Endothelial cell of umbilical vein (primary cell): ENCODE measurements around the gene LPCAT3. TPM values are rescaled to one million over a fixed set of nuclear protein-coding genes. Genes with fewer than 3 reads are reported as not detected.

Source experiments
- Bru-seq: library from RNA; stranded (reverse); fragments of 400-500 nt; gene quantifications from one replicate; lab custom pipeline; 2021; lab: Mats Ljungman, UMichigan
- BruChase-seq, 2 experiments: library from RNA; stranded (reverse); fragments of 400-500 nt; gene quantifications; one replicate each; lab custom pipeline; 2021; lab: Mats Ljungman, UMichigan
- BruUV-seq: library from RNA; stranded (reverse); fragments of 400-500 nt; replicated peaks from 2 replicates; lab custom pipeline; 2021; lab: Mats Ljungman, UMichigan
- CTCF ChIA-PET: fragments of 300-600, 350-600 bp; sonication (Branson Sonifier 250); formaldehyde crosslinking; loops from one replicate; lab custom pipeline; 2021; ENCODE audit warnings: antibody characterized with exemption, inconsistent platforms; lab: Charles Lee
- POLR2A ChIA-PET: fragments of 300-600, 350-600 bp; sonication (Branson Sonifier 250); formaldehyde crosslinking; loops from one replicate; lab custom pipeline; 2021; ENCODE audit warnings: antibody characterized with exemption, inconsistent platforms; lab: Charles Lee
- DNase-seq: peaks from one replicate; pipeline ENCODE4 v3.0.0-alpha.2; 2011; ENCODE audit warnings: low read depth, low spot score
- FAIRE-seq: peaks from 2 replicates; lab custom pipeline; 2011; peaks lifted over from hg19 to GRCh38; lab: Jason Lieb, UNC
- H2AFZ ChIP-seq: 2 replicates; pipeline ENCODE4 v1.6.0; 2012; ENCODE audit warnings: low read depth, low read length, control low read depth, inconsistent platforms
- H3K27ac ChIP-seq: 2 replicates; pipeline ENCODE4 v1.5.1; 2011; ENCODE audit warnings: low read depth, mild to moderate bottlenecking, control low read depth, low read length, moderate library complexity; ENCODE audit not compliant: insufficient read depth
- H3K27me3 ChIP-seq, 2 experiments: 2 replicates each; pipeline versions ENCODE4 v1.6.0 to v1.6.1; 2011; ENCODE audit warnings: low read length in 2 of 2, mixed read lengths in 1 of 2; ENCODE audit not compliant: control insufficient read depth in 2 of 2, insufficient read depth in 2 of 2
- H3K36me3 ChIP-seq, 2 experiments: 2 replicates in 1 of 2; 3 replicates in 1 of 2; pipeline ENCODE4 v1.5.1; 2011; ENCODE audit warnings: low read length in 2 of 2, mild to moderate bottlenecking in 1 of 2, moderate library complexity in 1 of 2; ENCODE audit not compliant: control insufficient read depth in 2 of 2, insufficient read depth in 2 of 2; ENCODE audit errors: extremely low read depth in 1 of 2
- H3K4me1 ChIP-seq: 3 replicates; pipeline ENCODE4 v1.5.1; 2011; ENCODE audit warnings: mild to moderate bottlenecking, low read length; ENCODE audit not compliant: control insufficient read depth, insufficient read depth; ENCODE audit errors: extremely low read depth
- H3K4me2 ChIP-seq: 2 replicates; pipeline ENCODE4 v1.6.1; 2011; ENCODE audit warnings: low read length, control low read depth, mixed read lengths; ENCODE audit not compliant: insufficient read depth
- H3K4me3 ChIP-seq, 3 experiments: fragments of 200-600 bp in 1 of 3; sonication (generic), shearing (Covaris generic) in 1 of 3; replicated peaks in 1 of 3; 2 replicates each; pipeline ENCODE4 v1.5.1; 2011 to 2016; ENCODE audit warnings: control low read depth in 3 of 3, low read length in 3 of 3, mild to moderate bottlenecking in 2 of 3, inconsistent platforms in 1 of 3, low read depth in 1 of 3, moderate library complexity in 1 of 3; ENCODE audit not compliant: insufficient read depth in 1 of 3
- H3K79me2 ChIP-seq: 2 replicates; pipeline ENCODE4 v1.6.0; 2012; ENCODE audit warnings: low read length, inconsistent platforms; ENCODE audit not compliant: control insufficient read depth, insufficient read depth
- H3K9ac ChIP-seq: replicated peaks from 2 replicates; pipeline ENCODE3; 2011; ENCODE audit warnings: low read length, control low read depth; ENCODE audit not compliant: insufficient read depth; ENCODE audit errors: extremely low read depth
- H3K9me1 ChIP-seq: replicated peaks from 3 replicates; pipeline ENCODE4 v1.6.0; 2011; ENCODE audit warnings: mild to moderate bottlenecking, low read length; ENCODE audit not compliant: control insufficient read depth, insufficient read depth; ENCODE audit errors: extremely low read depth
- H3K9me3 ChIP-seq: replicated peaks from 2 replicates; pipeline ENCODE4 v1.5.1; 2012; ENCODE audit warnings: low read length, inconsistent platforms; ENCODE audit not compliant: control insufficient read depth, insufficient read depth
- H4K20me1 ChIP-seq: replicated peaks from 2 replicates; pipeline ENCODE3; 2011; ENCODE audit warnings: mild to moderate bottlenecking, low read length; ENCODE audit not compliant: control insufficient read depth, insufficient read depth; ENCODE audit errors: extremely low read depth
- CTCF ChIP-seq, 2 donors: IDR thresholded peaks; 1 replicate in 1 of 2; 2 replicates in 1 of 2; pipeline ENCODE4 v1.5.1; 2011; ENCODE audit warnings: low read length in 2 of 2, mild to moderate bottlenecking in 2 of 2, moderate library complexity in 2 of 2, control low read depth in 1 of 2, inconsistent platforms in 1 of 2, low read depth in 1 of 2; ENCODE audit not compliant: insufficient read depth in 1 of 2; ENCODE audit errors: extremely low read depth in 1 of 2
- EZH2 ChIP-seq: IDR thresholded peaks from 2 replicates; pipeline ENCODE4 v1.6.1; 2012; ENCODE audit warnings: borderline replicate concordance, low read depth, mild to moderate bottlenecking, moderate library complexity, low read length, inconsistent platforms; ENCODE audit not compliant: severe bottlenecking
- FOS ChIP-seq: IDR thresholded peaks from 2 replicates; pipeline ENCODE4 v1.6.1; 2011; ENCODE audit warnings: mild to moderate bottlenecking, low read length, moderate library complexity, borderline replicate concordance; ENCODE audit not compliant: insufficient read depth
- GATA2 ChIP-seq: IDR thresholded peaks from 2 replicates; pipeline ENCODE4 v1.7.0; 2011; ENCODE audit warnings: low read depth, mild to moderate bottlenecking, moderate library complexity, mixed read lengths, low read length; ENCODE audit not compliant: insufficient read length, insufficient read depth
- JUN ChIP-seq: IDR thresholded peaks from 2 replicates; pipeline ENCODE4 v1.6.1; 2011; ENCODE audit warnings: borderline replicate concordance, low read depth; ENCODE audit not compliant: insufficient read length, insufficient read depth
- MYC ChIP-seq: IDR thresholded peaks from one replicate; pipeline ENCODE4 v1.6.1; 2011; ENCODE audit warnings: mild to moderate bottlenecking, low read depth, low read length
- POLR2A ChIP-seq: IDR thresholded peaks from 2 replicates; pipeline ENCODE4 v1.6.1; 2012; ENCODE audit warnings: low read depth, mild to moderate bottlenecking, control low read depth, low read length
- POLR2AphosphoS5 ChIP-seq: IDR thresholded peaks from 2 replicates; pipeline ENCODE4 v1.6.1; 2012; ENCODE audit warnings: low read depth, mild to moderate bottlenecking, control low read depth, low read length, moderate library complexity; ENCODE audit not compliant: insufficient read depth
- dilution Hi-C: fragments of 300-500 bp; cut with MboI; formaldehyde crosslinking; loops from one replicate; pipeline ENCODE4 v1.15.0; 2019; ENCODE audit warnings: low sequenced_read_pairs; ENCODE audit not compliant: extremely low pct_ligation_motif_present
- intact Hi-C: fragments of 100-400 bp; cut with micrococcal nuclease; formaldehyde crosslinking; loops from one replicate; pipeline ENCODE4 v1.10.0; 2022
- long read RNA-seq: library from polyadenylated mRNA; stranded (forward); transcript quantifications from one replicate; pipeline ENCODE4 v2.0.0, GENCODE V29; 2021
- polyA minus RNA-seq, 3 experiments: library from RNA; depleted of rRNA, polyadenylated mRNA; stranded (reverse); fragments of >200 nt; gene quantifications; 1 replicate in 1 of 3; 2 replicates in 2 of 3; pipeline ENCODE4 v1.2.3, GENCODE V29; 2011
- polyA plus RNA-seq, 4 experiments: library from polyadenylated mRNA; depleted of rRNA in 3 of 4; stranded (reverse) in 3 of 4; unstranded in 1 of 4; fragments of >200 nt; gene quantifications; 2 replicates each; pipeline versions ENCODE4 v1.2.1 to v1.2.3, GENCODE V29; 2011 to 2012; ENCODE audit warnings: missing spikeins in 1 of 4
- total RNA-seq: library from RNA; stranded (reverse); gene quantifications from 2 replicates; pipeline ENCODE4 v1.2.3, GENCODE V29; 2021
- TF ChIP-seq, protein P1 (sequence below): IDR thresholded peaks from 2 replicates; pipeline ENCODE4 v1.6.1; 2011; ENCODE audit not compliant: insufficient read depth, insufficient read length

Gene LPCAT3, protein sequence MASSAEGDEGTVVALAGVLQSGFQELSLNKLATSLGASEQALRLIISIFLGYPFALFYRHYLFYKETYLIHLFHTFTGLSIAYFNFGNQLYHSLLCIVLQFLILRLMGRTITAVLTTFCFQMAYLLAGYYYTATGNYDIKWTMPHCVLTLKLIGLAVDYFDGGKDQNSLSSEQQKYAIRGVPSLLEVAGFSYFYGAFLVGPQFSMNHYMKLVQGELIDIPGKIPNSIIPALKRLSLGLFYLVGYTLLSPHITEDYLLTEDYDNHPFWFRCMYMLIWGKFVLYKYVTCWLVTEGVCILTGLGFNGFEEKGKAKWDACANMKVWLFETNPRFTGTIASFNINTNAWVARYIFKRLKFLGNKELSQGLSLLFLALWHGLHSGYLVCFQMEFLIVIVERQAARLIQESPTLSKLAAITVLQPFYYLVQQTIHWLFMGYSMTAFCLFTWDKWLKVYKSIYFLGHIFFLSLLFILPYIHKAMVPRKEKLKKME
- total RNA-seq (29.3 and 29.5 TPM in 2 replicates), polyA plus RNA-seq (36.0 and 37.1 TPM in 2 replicates), polyA minus RNA-seq (42.7 and 48.0 TPM in 2 replicates), Bru-seq, nascent RNA (percentile 60 among the genes with signal in this experiment), BruChase-seq, experiment 1, labeled RNA remaining after a 6-hour chase (percentile 61 among the genes with signal in this experiment), BruChase-seq, experiment 2, labeled RNA remaining after a 2-hour chase (percentile 69 among the genes with signal in this experiment)
- polyA plus RNA-seq (2011; cell fraction: cytosol; rRNA removed): 26.7 and 28.1 TPM in 2 replicates
- polyA plus RNA-seq (2011; cell fraction: nucleus; rRNA removed): 38.6 and 44.9 TPM in 2 replicates
- polyA plus RNA-seq (2012): 24.6 and 27.9 TPM in 2 replicates
- polyA minus RNA-seq (2011; cell fraction: cytosol; rRNA and poly(A)+ RNA removed): 32.2 TPM
- polyA minus RNA-seq (2011; cell fraction: nucleus; rRNA and poly(A)+ RNA removed): 22.0 and 28.3 TPM in 2 replicates
- long read RNA-seq, transcript LPCAT3-201 (13 exons, 2,268 nt): major isoform, 103 of 126 reads
- long read RNA-seq, partial matches to known transcripts: 3 of 126 reads
- long read RNA-seq, other reads (novel, unspliced or antisense): 18 of 126 reads

DNA sequence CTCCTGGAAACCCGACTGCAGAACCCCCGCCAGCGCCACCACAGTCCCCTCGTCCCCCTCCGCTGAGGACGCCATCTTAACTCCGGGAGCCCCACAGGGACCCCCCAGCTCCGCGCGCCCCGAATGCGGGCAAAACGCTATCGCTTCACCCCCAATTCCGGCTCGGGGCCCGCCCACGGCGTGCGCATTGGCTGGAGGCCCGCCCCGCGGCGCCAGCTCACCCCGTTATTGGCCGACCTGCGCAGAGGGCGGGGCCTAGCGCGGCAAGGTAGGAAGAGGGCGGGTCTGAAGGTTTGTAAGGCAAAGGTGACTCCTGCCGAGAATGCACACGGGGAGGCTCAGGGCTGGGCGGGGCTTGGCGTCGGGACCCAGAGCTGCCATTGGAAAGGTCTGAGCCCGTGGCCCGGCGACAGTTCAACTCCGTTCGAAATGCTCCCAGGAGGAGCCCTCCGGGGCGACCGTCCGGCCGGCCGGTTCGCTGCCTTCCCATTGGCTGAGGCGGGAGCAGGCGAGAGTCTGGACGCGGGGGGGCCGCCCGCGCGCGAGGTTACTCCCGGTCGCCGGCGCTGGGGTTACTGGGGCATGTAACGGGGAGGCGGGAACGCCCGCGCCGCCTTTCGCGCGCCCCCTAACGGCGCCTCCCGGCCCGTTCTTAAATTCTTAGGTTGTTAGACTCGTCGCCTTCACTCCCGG lies at the start of gene LPCAT3:
LPCAT3 (minus strand) TSS at position 127 of the 693 bp plus-strand sequence; CDS start at position 75, 52 bp downstream.
- no peaks in the 10 kb centered on the region for H3K36me3 ChIP-seq
- H3K27ac ChIP-seq: peak within 1 kb of the TSS; percentile 64
- H3K9ac ChIP-seq: peak within 1 kb of the TSS; percentile 74
- no peaks in the 10 kb centered on the region for H3K9me3 ChIP-seq
- no peaks in the 10 kb centered on the region for H4K20me1 ChIP-seq
- no TSS peak for BruUV-seq
- H3K79me2 ChIP-seq: no peaks in the 10 kb centered on the region
- H3K27me3 ChIP-seq: no peaks in the 10 kb centered on the region
- H3K4me2 ChIP-seq: peak within 1 kb of the TSS; percentile 92
- ChIA-PET POLR2A (interaction anchor here (1.2 kb wide), 1 partner anchor 75 kb away, joined by 6 read pairs; the partner anchor contains the start of genes C12orf57 and RNU7-1), CTCF (interaction anchor here (0.8 to 1.3 kb wide), 10 partner anchors 8 to 95 kb away, joined by 3 to 7 read pairs (median 4); no protein-coding TSS in a partner anchor)
- dilution Hi-C loops: no loop called here
- intact Hi-C loops: loop anchor here (1.0 to 2.0 kb wide), 6 partner anchors 24 to 170 kb away; partner anchors contain the start of genes C12orf57, C1R, C1RL and EMG1
- H3K9me1 ChIP-seq: no peaks in the 10 kb centered on the region
- TF ChIP-seq CTCF (IDR thresholded peaks at IDR 0.05; ENCODE audit: extremely low read depth in 1 of 2, insufficient read depth in 1 of 2, low read depth in 1 of 2, low read length in 2 of 2) (peak; percentile 88 to 94), POLR2AphosphoS5 (peak; percentile 54), GATA2 (no peak), POLR2A (peak; percentile 49), MYC (no peak), JUN (no peak), EZH2 (no peak), FOS (no peak)
- TF ChIP-seq, protein P1, sequence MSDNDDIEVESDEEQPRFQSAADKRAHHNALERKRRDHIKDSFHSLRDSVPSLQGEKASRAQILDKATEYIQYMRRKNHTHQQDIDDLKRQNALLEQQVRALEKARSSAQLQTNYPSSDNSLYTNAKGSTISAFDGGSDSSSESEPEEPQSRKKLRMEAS: no peak
- DNase-seq (peak; percentile 97), FAIRE-seq (peak; percentile 92)
- H3K4me3 ChIP-seq: peak within 1 kb of the TSS; percentile 79 to 98 (median 97)
- H2AFZ ChIP-seq: peak within 1 kb of the TSS; percentile 100
- peaks cover 10% of the 10 kb centered on the region for H3K4me1 ChIP-seq
